Mammary epithelial cell (primary cell): ENCODE measurements around the gene C1GALT1.

Experiments used
- EZH2 ChIP-seq: IDR thresholded peaks from 2 replicates; pipeline ENCODE4 v1.6.1; 2012; ENCODE audit warnings: low read length, inconsistent platforms, borderline replicate concordance
- TF ChIP-seq, protein P1 (sequence below), 2 donors: IDR thresholded peaks in 1 of 2; conservative IDR thresholded peaks in 1 of 2; 2 replicates each; pipeline ENCODE4 v1.5.1; 2011 to 2012; ENCODE audit warnings: inconsistent platforms in 2 of 2, low read length in 2 of 2, mild to moderate bottlenecking in 2 of 2, control low read depth in 1 of 2, low read depth in 1 of 2; ENCODE audit not compliant: insufficient read depth in 1 of 2; ENCODE audit errors: extremely low read depth in 1 of 2

DNA sequence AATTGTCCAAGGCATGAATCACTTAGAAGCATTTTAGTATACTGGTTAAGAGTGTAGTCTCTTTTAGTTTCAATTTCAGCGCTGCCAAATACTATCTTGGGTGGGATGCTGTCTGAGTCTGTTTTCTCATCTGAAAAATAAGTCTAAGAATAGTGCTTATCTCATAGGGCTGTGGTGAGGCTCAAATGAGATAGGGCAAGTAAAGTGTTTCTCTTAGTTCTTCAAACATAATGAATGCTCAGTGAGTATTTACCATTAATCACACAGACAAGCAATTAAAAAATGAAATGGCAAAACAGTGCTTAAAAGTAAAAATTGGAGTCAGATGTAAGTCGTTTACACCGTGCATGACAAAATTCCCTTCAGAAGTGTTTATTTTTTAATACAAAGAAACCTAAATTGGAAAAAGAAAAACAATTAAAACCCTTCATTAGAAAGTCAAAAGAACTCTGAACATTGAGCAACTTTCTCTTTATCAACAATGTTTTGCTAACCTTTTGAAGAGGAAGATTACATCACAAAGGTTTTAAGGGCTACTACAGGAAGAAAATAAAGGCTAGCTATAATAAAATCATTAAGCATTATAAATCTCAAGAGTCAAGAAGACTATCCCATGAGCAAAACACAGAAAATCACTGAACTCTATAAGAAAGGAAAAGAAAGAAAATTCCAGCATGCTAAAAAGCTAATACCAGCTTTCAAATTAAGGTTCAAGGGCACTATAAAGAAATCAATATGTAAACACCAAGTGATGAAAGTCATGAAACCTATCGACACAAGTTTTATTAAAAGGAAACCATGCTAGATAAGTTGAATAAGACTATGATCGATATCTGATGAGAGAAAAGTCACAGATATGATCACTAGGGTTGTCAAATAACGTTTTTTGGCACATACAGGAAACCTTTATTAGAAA is 45.6 kb upstream of the C1GALT1 start:
- TF ChIP-seq EZH2: no peak
- TF ChIP-seq, protein P1, sequence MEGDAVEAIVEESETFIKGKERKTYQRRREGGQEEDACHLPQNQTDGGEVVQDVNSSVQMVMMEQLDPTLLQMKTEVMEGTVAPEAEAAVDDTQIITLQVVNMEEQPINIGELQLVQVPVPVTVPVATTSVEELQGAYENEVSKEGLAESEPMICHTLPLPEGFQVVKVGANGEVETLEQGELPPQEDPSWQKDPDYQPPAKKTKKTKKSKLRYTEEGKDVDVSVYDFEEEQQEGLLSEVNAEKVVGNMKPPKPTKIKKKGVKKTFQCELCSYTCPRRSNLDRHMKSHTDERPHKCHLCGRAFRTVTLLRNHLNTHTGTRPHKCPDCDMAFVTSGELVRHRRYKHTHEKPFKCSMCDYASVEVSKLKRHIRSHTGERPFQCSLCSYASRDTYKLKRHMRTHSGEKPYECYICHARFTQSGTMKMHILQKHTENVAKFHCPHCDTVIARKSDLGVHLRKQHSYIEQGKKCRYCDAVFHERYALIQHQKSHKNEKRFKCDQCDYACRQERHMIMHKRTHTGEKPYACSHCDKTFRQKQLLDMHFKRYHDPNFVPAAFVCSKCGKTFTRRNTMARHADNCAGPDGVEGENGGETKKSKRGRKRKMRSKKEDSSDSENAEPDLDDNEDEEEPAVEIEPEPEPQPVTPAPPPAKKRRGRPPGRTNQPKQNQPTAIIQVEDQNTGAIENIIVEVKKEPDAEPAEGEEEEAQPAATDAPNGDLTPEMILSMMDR (conservative IDR thresholded peaks at IDR 0.05 in 1 of 2, IDR thresholded peaks at IDR 0.05 in 1 of 2; ENCODE audit: extremely low read depth in 1 of 2, insufficient read depth in 1 of 2, low read depth in 1 of 2, low read length in 2 of 2): no peak
